GM21723 (cell line): ENCODE results near the gene NEDD4L.

Source experiments
- ATAC-seq: cut with Tn5 transposase; IDR thresholded peaks from one replicate; pipeline ENCODE4 v1.9.1; 2021; ENCODE audit warnings: mild to moderate bottlenecking, moderate library complexity; ENCODE audit not compliant: unreplicated experiment

The NEDD4L gene

GRCh38 chr18:58407263-58407648 lies 363.2 kb downstream of the NEDD4L start:
- no peak for ATAC-seq

- ATAC-seq, result no peak
Measured at GRCh38 chr18:58407649-58408407, 363.8 kb downstream of the NEDD4L start.

- no peak for ATAC-seq
Measured at GRCh38 chr18:58408665-58409064, 364.6 kb downstream of the NEDD4L start.

- no peak for ATAC-seq
Measured at GRCh38 chr18:58409802-58410445, 365.9 kb downstream of the NEDD4L start.

GRCh38 chr18:58411323-58411722 lies 367.3 kb downstream of the NEDD4L start:
- ATAC-seq, result no peak

- no peak for ATAC-seq
Measured at GRCh38 chr18:58412844-58413666, 369.0 kb downstream of the NEDD4L start.

- no peak for ATAC-seq
Measured at GRCh38 chr18:58413667-58414628, 369.9 kb downstream of the NEDD4L start.

- ATAC-seq, result no peak
Measured at GRCh38 chr18:58416014-58416703, 372.1 kb downstream of the NEDD4L start.

GRCh38 chr18:58416704-58417683 lies 373.0 kb downstream of the NEDD4L start:
- no peak for ATAC-seq

- ATAC-seq, result no peak
Measured at GRCh38 chr18:58417752-58418151, 373.7 kb downstream of the NEDD4L start.

- no peak for ATAC-seq
Measured at GRCh38 chr18:58418361-58418760, 374.3 kb downstream of the NEDD4L start.

GRCh38 chr18:58419587-58420199 lies 375.7 kb downstream of the NEDD4L start:
- no peak for ATAC-seq

- no peak for ATAC-seq
Measured at GRCh38 chr18:58426611-58427010, 382.6 kb downstream of the NEDD4L start.

- ATAC-seq, result no peak
Measured at GRCh38 chr18:58427321-58427720, 383.3 kb downstream of the NEDD4L start.

- ATAC-seq, result no peak
Measured at GRCh38 chr18:58429442-58429841, 385.4 kb downstream of the NEDD4L start.

- ATAC-seq, result no peak
Measured at GRCh38 chr18:58431215-58431614, 387.2 kb downstream of the NEDD4L start.

GRCh38 chr18:58432050-58432727 lies 388.2 kb downstream of the NEDD4L start:
- no peak for ATAC-seq
